Endodermal cell (in vitro differentiated cells): ENCODE measurements around the gene CREB3. TPM values are rescaled to one million over a fixed set of nuclear protein-coding genes. Genes with fewer than 3 reads are reported as not detected.

Experiments
- DNase-seq: peaks from one replicate; pipeline ENCODE4 v3.0.0-alpha.2; 2017
- H3K27ac ChIP-seq: 2 replicates; pipeline ENCODE4 v1.5.1; 2013; ENCODE audit warnings: mild to moderate bottlenecking, low read depth, low read length, moderate library complexity
- H3K27me3 ChIP-seq: 2 replicates; pipeline ENCODE4 v1.6.1; 2013; ENCODE audit warnings: mild to moderate bottlenecking, low read length, moderate library complexity; ENCODE audit not compliant: insufficient read depth, control insufficient read depth, poor library complexity, severe bottlenecking
- H3K36me3 ChIP-seq: 2 replicates; pipeline ENCODE4 v1.7.0; 2013; ENCODE audit warnings: mild to moderate bottlenecking, low read length, moderate library complexity; ENCODE audit not compliant: control insufficient read depth, insufficient read depth
- H3K4me1 ChIP-seq: one replicate; pipeline ENCODE4 v1.7.0; 2013; ENCODE audit warnings: low read length; ENCODE audit not compliant: control insufficient read depth, insufficient read depth
- H3K4me3 ChIP-seq: 2 replicates; pipeline ENCODE4 v1.5.1; 2013; ENCODE audit warnings: mild to moderate bottlenecking, low read length, moderate library complexity
- H3K9ac ChIP-seq: 2 replicates; pipeline ENCODE4 v1.6.1; 2013; ENCODE audit warnings: mild to moderate bottlenecking, low read length, moderate library complexity; ENCODE audit not compliant: poor library complexity, severe bottlenecking; ENCODE audit errors: extremely low read depth
- H3K9me3 ChIP-seq: 2 replicates; pipeline ENCODE4 v1.6.1; 2013; ENCODE audit warnings: mild to moderate bottlenecking, low read length, moderate library complexity; ENCODE audit not compliant: control insufficient read depth
- H3K27ac Mint-ChIP-seq: 2 replicates; pipeline ENCODE4 v1.8.0; 2020; ENCODE audit warnings: mixed read lengths
- H3K27me3 Mint-ChIP-seq: 2 replicates; pipeline ENCODE4 v1.8.0; 2021; ENCODE audit warnings: mild to moderate bottlenecking, mixed read lengths; ENCODE audit not compliant: insufficient read depth
- H3K36me3 Mint-ChIP-seq: 2 replicates; pipeline ENCODE4 v1.8.0; 2020; ENCODE audit warnings: low read depth, mixed read lengths
- H3K4me1 Mint-ChIP-seq: 2 replicates; pipeline ENCODE4 v1.8.0; 2020; ENCODE audit warnings: mixed read lengths
- H3K4me3 Mint-ChIP-seq: 2 replicates; pipeline ENCODE4 v1.8.0; 2020; ENCODE audit warnings: mild to moderate bottlenecking, moderate library complexity, mixed read lengths
- H3K9me3 Mint-ChIP-seq: 2 replicates; pipeline ENCODE4 v1.8.0; 2020; ENCODE audit warnings: mild to moderate bottlenecking, mixed read lengths
- CTCF ChIP-seq: fragments of 200-600 bp; sonication (generic); conservative IDR thresholded peaks from 2 replicates; pipeline ENCODE4 v1.5.0; 2021; ENCODE audit warnings: antibody characterized with exemption, mild to moderate bottlenecking
- WGBS, 2 experiments: methylation state at CpG; one replicate each; pipeline versions ENCODE4 v1.1.5 to v1.1.7; 2013; ENCODE audit warnings: missing lambda C conversion rate in 2 of 2, mixed read lengths in 1 of 2; ENCODE audit not compliant: insufficient coverage in 1 of 2, insufficient read length in 1 of 2; 5-methylcytosine and 5-hydroxymethylcytosine counted together
- total RNA-seq, 2 donors: library from RNA; stranded (reverse); fragmentation: NEBNext Ultra II Directional in 1 of 2; extraction: Animal tissue kit (Norgen Biotek cat#: 25700) in 1 of 2; gene quantifications; 2 replicates in 1 of 2; 3 replicates in 1 of 2; pipeline ENCODE4 v1.2.1, GENCODE V29; 2021

Gene CREB3
- total RNA-seq, 2 donors from 2014 or later: 28.1 to 33.6 TPM

- no peak overlapping the region for H3K27ac Mint-ChIP-seq
- Histone ChIP-seq H3K9ac (no peak overlapping the region), H3K9me3 (no peaks in the 10 kb centered on the region), H3K27ac (no peak overlapping the region), H3K36me3 (peaks cover 95% of the 10 kb centered on the region), H3K27me3 (no peaks in the 10 kb centered on the region), H3K4me3 (no peak overlapping the region), H3K4me1 (no peaks in the 10 kb centered on the region)
- H3K27me3 Mint-ChIP-seq: no peaks in the 10 kb centered on the region
- 96 to 97% methylated on average over 11 to 13 of the region's 13 CpGs for WGBS, 2 experiments
- no peaks in the 10 kb centered on the region for H3K9me3 Mint-ChIP-seq
- no peaks in the 10 kb centered on the region for H3K4me1 Mint-ChIP-seq
- DNase-seq: no peak
- peaks cover 80% of the 10 kb centered on the region for H3K36me3 Mint-ChIP-seq
- H3K4me3 Mint-ChIP-seq: no peak overlapping the region
- no peak for TF ChIP-seq CTCF
These were observed 17.8 kb upstream of the CREB3 start for GRCh38 chr9:35714579-35715252.

- no peak overlapping the region for H3K27ac Mint-ChIP-seq
- H3K36me3 ChIP-seq: peaks cover 98% of the 10 kb centered on the region
- WGBS, 2 experiments: 92 to 97% methylated on average over 2 to 4 of the region's 4 CpGs
These were observed 16.2 kb upstream of the CREB3 start for GRCh38 chr9:35716230-35716629.

GRCh38 chr9:35717132-35717870, 15.2 kb upstream of the CREB3 start:
- H3K27me3 ChIP-seq: no peaks in the 10 kb centered on the region
- no peaks in the 10 kb centered on the region for H3K9me3 ChIP-seq
- H3K27ac ChIP-seq: no peak overlapping the region
- peaks cover 82% of the 10 kb centered on the region for H3K36me3 Mint-ChIP-seq
- WGBS, 2 experiments: 92 to 94% methylated on average over 12 to 14 of the region's 14 CpGs
- no peaks in the 10 kb centered on the region for H3K27me3 Mint-ChIP-seq
- no peak overlapping the region for H3K9ac ChIP-seq
- no peaks in the 10 kb centered on the region for H3K4me1 Mint-ChIP-seq
- no peak overlapping the region for H3K27ac Mint-ChIP-seq
- DNase-seq: no peak
- TF ChIP-seq CTCF: no peak
- no peaks in the 10 kb centered on the region for H3K9me3 Mint-ChIP-seq
- H3K4me1 ChIP-seq: no peaks in the 10 kb centered on the region
- H3K4me3 ChIP-seq: no peak overlapping the region
- H3K4me3 Mint-ChIP-seq: no peak overlapping the region
- H3K36me3 ChIP-seq: peaks cover 98% of the 10 kb centered on the region

More at GRCh38 chr9:35716230-35716629, 16.2 kb upstream of the CREB3 start:
- Histone ChIP-seq H3K27me3 (no peaks in the 10 kb centered on the region), H3K4me3 (no peak overlapping the region), H3K9me3 (no peaks in the 10 kb centered on the region), H3K27ac (no peak overlapping the region), H3K4me1 (no peaks in the 10 kb centered on the region), H3K9ac (no peak overlapping the region)
- no peak overlapping the region for H3K4me3 Mint-ChIP-seq
- no peak for TF ChIP-seq CTCF
- no peak for DNase-seq
- H3K9me3 Mint-ChIP-seq: no peaks in the 10 kb centered on the region
- H3K27me3 Mint-ChIP-seq: no peaks in the 10 kb centered on the region
- H3K36me3 Mint-ChIP-seq: peaks cover 81% of the 10 kb centered on the region
- no peaks in the 10 kb centered on the region for H3K4me1 Mint-ChIP-seq
